Esophagus mucosa (tissue), 1 donor: Measurements from ENCODE around the gene C22orf23. TPM values are rescaled to one million over a fixed set of nuclear protein-coding genes. Genes with fewer than 3 reads are reported as not detected.

Experiments
- ATAC-seq: fragments of 200-7000 bp; cut with Tn5 transposase; one replicate; pipeline ENCODE4 v1.9.1; 2020
- total RNA-seq: library from RNA; stranded (reverse); gene quantifications from one replicate; pipeline ENCODE4 v1.2.4, GENCODE V29; 2023
- donor health status: DM: yes; HTN: yes; CAD: no.

The C22orf23 gene
- not detected for total RNA-seq

DNA sequence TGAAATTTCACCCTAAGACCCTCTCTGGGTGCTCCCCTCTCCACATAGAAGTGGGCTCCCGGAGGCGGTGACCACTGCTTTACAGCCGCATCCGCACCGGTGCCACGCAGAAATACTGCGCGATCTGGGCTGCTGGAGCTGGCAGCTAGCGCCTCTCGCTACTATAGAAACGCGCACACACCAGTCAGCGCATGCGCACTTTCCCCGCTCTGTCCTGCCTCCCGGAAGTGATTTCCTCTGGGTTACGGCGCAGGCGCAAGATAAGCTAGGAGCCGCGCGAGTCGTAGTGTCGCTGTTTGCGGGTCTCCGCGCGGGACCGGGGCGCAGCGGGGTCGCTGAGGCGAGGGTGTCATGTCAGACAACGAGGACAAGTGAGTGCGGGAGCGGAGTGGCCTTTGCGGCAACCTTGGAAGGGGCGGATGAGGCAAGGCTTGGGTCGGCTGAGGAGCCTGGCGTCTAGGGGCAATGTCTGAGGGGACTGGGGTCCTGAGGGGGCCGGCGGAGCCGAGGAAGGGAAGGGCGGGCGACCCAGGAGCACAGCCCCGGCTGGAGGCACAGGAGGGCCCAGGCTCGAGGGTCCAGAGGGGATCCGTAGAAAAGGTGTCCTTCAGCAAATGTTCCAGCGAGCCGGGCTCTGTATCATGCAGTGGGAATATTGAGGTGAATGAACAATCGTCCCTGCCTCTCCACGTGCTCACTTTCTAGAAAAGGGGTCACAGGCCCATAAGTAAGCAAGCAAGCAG is at the start of gene C22orf23, which contains the start of gene POLR2F:
TSS of gene C22orf23 (minus strand) at position 165 of the 743 bp plus-strand sequence. CDS start 452 bp downstream, outside the sequence.
TSS of gene POLR2F (plus strand) at position 263 of the 743 bp plus-strand sequence. CDS start at position 352, 89 bp downstream.
- ATAC-seq, result peak; percentile 93

GRCh38 chr22:37999640-38000272 is 46.4 kb upstream of the C22orf23 start:
- ATAC-seq, result peak; percentile 83

GRCh38 chr22:37999236-37999635 is 45.8 kb upstream of the C22orf23 start:
- peak; percentile 74 for ATAC-seq

DNA sequence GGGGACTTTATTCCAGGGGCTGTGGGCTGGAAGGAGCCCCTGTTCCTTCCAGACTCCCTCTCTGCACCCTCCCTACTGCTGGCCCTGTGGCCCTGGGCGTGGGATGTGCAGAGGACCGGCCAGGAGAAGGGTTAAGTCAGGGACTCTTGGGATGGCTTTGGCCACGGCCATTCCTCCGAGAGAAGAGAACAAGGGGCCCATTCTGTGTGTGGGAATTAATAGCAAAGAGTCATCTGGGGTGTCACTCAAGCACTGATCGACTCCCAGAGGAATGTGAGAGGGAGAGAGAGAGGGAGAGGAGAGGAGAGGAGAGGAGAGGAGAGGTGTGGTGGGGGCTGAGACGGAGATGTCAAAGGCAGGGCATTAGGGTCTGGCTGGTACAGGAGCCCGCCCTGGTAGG is 45.1 kb upstream of the C22orf23 start:
- no peak for ATAC-seq

DNA sequence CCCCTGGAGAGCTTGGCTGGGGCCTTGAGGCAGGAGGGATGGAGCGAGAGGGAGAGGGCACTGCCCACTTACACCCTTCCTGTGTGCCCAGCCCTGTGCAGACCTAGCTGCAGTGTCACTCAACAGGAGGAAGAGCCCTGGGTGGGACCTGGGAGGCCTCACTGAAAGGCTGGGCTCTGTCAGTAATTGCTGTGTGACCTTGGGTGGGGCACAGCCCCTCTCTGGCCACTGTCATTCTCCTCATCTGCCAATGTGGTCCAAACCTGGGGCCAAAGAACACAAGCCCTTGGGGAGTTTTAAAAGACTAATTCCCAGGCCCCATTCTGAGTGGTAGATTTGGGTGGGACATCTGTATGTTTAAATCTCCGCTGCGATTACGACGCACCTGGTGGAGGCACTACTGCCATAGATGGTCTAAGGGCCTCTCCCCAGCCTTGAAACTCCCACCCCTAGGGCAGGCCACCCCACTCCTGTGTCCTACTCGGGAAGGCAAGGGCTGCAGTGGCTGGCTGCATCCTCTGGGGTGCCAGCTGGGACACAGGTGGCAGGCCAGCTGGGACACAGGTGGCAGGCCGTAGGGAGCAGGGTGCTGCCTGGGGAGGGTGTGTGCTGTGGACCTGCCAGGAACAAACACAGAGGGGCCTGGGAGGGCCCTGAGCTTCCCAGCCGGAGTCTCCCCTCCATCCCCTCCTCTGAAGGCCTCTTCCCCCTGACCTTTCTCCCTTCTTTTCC is 43.3 kb upstream of the C22orf23 start:
- ATAC-seq, result no peak

- ATAC-seq, result no peak
These were observed 42.7 kb upstream of the C22orf23 start for GRCh38 chr22:37996079-37996478.

DNA sequence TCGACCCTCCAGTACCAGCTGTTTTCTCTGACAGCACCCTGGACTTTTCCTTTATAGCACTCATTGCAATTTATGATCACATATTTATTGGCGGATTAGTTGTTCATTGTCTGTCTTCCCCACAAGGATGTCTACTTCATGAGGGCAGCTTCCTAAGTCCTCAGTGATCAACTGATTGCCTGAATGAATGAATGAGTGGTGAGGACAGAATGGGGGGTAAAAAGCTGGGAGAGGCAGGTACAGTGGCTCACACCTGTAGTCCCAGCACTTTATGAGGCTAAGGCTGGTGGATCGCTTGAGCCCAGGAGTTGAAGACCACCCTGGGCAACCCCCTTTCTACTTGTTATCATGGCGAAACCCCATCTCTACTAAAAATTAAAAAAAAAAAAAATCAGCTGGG is 42.1 kb upstream of the C22orf23 start:
- no peak for ATAC-seq

DNA sequence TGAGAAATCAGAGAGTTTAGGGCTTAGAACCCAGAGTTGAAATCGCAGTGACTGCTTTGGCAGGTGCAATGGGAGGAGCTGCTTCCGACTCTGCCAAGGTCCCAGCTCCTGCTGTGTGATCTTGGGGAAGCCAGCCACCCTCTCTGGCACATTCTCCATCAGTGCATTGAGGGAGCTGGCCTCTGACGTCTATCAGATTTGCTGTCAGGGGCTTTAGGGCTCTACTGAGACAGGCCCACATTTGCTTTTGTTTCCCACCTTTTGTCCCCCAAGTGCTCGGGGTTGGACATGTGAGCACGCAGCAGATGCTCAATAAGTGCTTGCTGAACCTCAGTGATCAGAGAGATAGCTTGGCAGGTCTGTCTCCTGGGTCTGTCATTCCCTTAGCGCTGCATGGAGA is 41.6 kb upstream of the C22orf23 start:
- no peak for ATAC-seq

GRCh38 chr22:37994049-37994448 is 40.6 kb upstream of the C22orf23 start:
- ATAC-seq, result no peak

GRCh38 chr22:37991731-37992442 is 38.5 kb upstream of the C22orf23 start:
- ATAC-seq, result no peak

DNA sequence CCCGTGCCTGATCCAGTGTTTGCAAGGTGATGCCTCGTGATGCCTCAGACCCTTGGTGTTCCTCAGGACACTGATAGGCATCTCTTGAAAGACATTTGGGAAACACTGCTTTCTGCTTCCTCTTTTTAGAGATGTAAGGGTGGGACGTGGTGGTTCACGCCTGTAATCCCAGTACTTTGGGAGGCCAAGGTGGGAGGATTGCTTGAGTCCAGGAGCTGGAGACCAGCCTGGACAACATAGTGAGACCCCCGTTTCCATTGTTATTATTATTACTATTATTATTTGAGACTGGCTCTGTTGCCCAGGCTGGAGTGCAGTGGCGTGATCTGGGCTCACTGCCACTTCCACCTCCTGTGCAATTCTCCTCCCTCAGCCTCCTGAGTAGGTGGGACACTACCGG is 37.5 kb upstream of the C22orf23 start:
- no peak for ATAC-seq

GRCh38 chr22:37990301-37990700 is 36.9 kb upstream of the C22orf23 start:
- ATAC-seq, result no peak

DNA sequence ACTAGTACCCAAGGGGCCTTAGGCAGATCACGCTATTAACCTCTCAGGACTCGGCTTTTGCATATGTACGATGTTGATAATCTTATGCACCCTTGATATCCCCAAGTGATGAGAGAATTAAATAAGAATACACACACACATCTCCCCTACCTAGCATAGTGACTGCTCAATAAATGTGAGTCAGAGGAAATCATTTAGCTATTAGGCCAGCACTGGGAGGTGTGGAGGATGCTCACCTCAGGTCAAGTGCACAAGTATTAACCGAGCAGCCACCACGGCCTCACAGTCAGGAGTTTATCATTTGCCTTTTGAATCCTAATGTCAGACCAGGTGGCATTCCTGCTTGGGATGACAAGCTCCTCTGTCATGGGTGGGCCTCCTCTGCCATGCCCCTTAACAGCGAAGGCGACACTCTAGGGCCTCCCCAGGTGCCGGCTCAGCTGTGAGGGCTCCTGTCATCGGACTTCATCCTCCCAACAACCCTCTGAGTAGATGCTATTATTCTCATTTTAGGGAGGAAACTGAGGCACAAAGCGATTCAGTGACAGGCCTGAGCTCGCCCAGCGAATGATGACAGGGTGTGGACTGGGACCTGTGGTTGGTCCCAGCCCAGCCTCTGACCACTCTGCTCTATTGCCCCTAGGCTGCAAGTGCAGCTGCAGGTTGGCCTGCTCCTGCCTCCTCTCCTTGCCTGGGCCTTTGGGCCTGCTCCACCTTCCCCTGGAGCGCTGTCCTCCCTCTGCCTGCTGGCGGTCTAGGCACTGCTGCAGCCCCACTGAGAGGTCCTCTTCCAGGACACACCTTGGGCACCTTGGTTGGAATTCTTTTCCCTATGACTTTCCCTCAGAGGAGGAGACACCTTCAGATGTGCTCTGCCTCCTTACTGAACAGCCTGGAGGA is 36.0 kb upstream of the C22orf23 start:
- ATAC-seq, result no peak

GRCh38 chr22:37986371-37986770 is 33.0 kb upstream of the C22orf23 start:
- ATAC-seq, result no peak

GRCh38 chr22:37985751-37986281 is 32.4 kb upstream of the C22orf23 start:
- no peak for ATAC-seq

DNA sequence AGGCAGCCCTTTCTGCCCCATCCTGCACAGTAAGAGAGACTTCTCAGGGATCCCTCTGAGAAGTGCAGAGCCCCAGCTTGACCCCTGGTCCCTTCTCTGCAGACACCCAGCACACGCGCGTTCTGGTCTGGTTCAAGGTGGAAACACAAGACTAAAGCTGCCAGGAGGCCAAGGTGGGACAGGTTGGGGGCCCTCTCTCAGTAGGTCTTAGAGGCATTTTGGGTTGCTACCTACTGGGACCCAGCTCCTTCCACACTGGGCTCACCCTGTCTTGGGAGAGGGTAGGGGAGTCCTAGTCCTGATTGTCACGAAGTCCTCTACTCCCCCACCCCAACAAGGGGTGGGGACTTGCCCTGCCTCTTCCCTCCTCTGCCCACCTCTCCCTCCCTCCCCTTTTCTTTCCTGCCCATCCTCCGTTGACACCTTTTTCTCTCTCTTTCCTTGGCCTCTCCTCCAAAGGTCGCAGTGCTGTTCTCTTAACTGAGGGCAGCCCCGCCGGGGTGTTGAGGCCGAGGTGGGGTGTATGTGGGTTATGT is 31.7 kb upstream of the C22orf23 start:
- ATAC-seq, result no peak

DNA sequence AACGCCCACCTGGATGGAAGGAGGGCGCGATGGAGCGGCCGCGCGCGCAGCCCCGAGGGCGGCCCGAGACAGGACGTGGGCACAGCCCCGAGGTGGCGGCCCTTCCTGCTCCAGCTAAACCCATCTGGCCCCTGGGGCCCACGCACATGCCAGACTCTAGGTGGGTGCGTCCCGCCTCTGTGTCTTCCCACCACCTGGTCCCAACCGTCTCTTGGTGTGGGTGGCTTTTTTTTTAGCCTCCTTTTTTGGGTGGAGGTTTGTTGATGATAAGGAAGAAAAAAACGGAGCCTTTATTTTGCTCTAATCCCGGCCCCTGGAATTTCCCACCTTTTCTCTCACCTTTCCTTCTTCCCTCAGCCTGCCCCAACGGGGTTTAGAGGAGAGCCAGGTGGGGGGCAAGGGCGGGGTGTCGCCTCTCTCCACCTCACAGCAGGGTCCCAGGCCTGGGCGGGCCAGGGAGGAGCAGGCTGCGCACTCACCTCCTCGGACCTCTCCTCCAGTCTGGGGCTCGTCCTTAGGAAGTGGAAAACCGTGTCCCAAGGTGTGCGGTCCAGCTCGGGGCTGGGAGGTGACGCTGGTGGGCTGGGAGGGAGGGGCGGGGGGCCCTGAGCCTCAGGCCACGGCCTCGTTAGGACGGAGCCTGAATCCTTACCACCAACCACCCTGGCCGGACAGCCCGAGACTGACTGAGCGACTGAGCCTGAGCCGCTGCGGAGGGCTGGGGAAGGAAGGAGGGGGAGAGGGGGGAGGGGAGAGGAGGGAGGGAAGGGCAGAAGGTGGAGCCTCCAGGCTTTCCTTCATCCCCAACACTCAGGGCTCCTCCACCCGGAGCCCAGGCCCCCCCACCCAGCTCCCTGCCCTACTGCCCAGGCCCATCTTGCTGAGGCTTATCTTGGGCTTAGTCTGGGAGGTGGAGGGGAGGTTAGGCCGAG is 30.7 kb upstream of the C22orf23 start, which contains the start of gene SOX10:
TSS of gene SOX10 (minus strand) at position 696 of the 932 bp plus-strand sequence. CDS start 771 bp downstream, outside the sequence.
- ATAC-seq, result no peak

- no peak for ATAC-seq
These were observed 29.8 kb upstream of the C22orf23 start for GRCh38 chr22:37982938-37983859.
